ENCODE data around the gene GDF7. TPM values are rescaled to one million over a fixed set of nuclear protein-coding genes. Genes with fewer than 3 reads are reported as not detected.
"Not testable (repeated sequence)": the region's sequence is repeated elsewhere in the genome, so short reads cannot be mapped to it uniquely, and the experiment has no call there.

Gene GDF7
- total RNA-seq, 2 experiments from 2014 or later, result 0.06 TPM

- H3K36me3 ChIP-seq (ENCODE audit: insufficient read depth, low read length); H3K79me2 ChIP-seq (ENCODE audit: insufficient read depth, low read depth, low read length); DNase-seq (ENCODE audit: low spot score); POLR2A ChIA-PET; H3K4me2 ChIP-seq (ENCODE audit: low read length); H4K20me1 ChIP-seq (ENCODE audit: insufficient read depth, low read length); H3K9me2 ChIP-seq (ENCODE audit: insufficient read depth, low read length); H3K4me3 ChIP-seq (ENCODE audit: low read depth, low read length, poor library complexity, severe bottlenecking); CTCF ChIA-PET (ENCODE audit: unreplicated experiment); H3K4me1 ChIP-seq (ENCODE audit: insufficient read depth, low read length, poor library complexity, severe bottlenecking); H2AFZ ChIP-seq (ENCODE audit: low read length); intact Hi-C loops (cut with micrococcal nuclease; ENCODE audit: unreplicated experiment); H3K9me3 ChIP-seq (ENCODE audit: low read length); BruUV-seq (replicated peaks); H3K27ac ChIP-seq (ENCODE audit: low read depth, low read length, poor library complexity, severe bottlenecking): not testable (repeated sequence)
Observed at GRCh38 chr2:20716164-20716563, 49.2 kb downstream of the GDF7 start.

- ChIA-PET CTCF (ENCODE audit: unreplicated experiment) (interaction anchor here (0.6 kb wide), 1 partner anchor 11 kb away, joined by 3 read pairs; no protein-coding TSS in a partner anchor), POLR2A (interaction anchor here (0.9 kb wide), 1 partner anchor 12 kb away, joined by 3 read pairs; no protein-coding TSS in a partner anchor)
- intact Hi-C loops (cut with micrococcal nuclease; ENCODE audit: unreplicated experiment), result no loop called here
- Histone ChIP-seq H4K20me1 (ENCODE audit: insufficient read depth, low read length) (no peaks in the 10 kb centered on the region), H3K4me1 (ENCODE audit: insufficient read depth, low read length, poor library complexity, severe bottlenecking) (no peaks in the 10 kb centered on the region), H3K79me2 (ENCODE audit: insufficient read depth, low read depth, low read length) (no peaks in the 10 kb centered on the region), H3K9me2 (ENCODE audit: insufficient read depth, low read length) (no peaks in the 10 kb centered on the region), H3K36me3 (ENCODE audit: insufficient read depth, low read length) (peaks cover 10% of the 10 kb centered on the region), H3K4me3 (ENCODE audit: low read depth, low read length, poor library complexity, severe bottlenecking) (no peak overlapping the region), H3K9me3 (ENCODE audit: low read length) (0 out of 2 replicates have a peak, but pooled peaks cover 2% of the 10 kb centered on the region), H2AFZ (ENCODE audit: low read length) (no peak overlapping the region), H3K4me2 (ENCODE audit: low read length) (no peak overlapping the region), H3K27ac (ENCODE audit: low read depth, low read length, poor library complexity, severe bottlenecking) (no peak overlapping the region)
- DNase-seq (ENCODE audit: low spot score), result no peak
- no TSS peak for BruUV-seq (replicated peaks)
- no peak for TF ChIP-seq CTCF (conservative IDR thresholded peaks at IDR 0.05; ENCODE audit: low read length)
- TF ChIP-seq EZH2phosphoT487 (IDR thresholded peaks at IDR 0.05; ENCODE audit: borderline replicate concordance, low read depth, low read length), result no peak
Observed at GRCh38 chr2:20717641-20718040, 50.7 kb downstream of the GDF7 start.

- ChIA-PET CTCF (ENCODE audit: unreplicated experiment) (no interaction called here), POLR2A (no interaction called here)
- H3K4me2 ChIP-seq (ENCODE audit: low read length), result no peak overlapping the region
- peaks cover 7% of the 10 kb centered on the region for H3K36me3 ChIP-seq (ENCODE audit: insufficient read depth, low read length)
- no peak overlapping the region for H3K4me3 ChIP-seq (ENCODE audit: low read depth, low read length, poor library complexity, severe bottlenecking)
- no peak overlapping the region for H2AFZ ChIP-seq (ENCODE audit: low read length)
- TF ChIP-seq CTCF (conservative IDR thresholded peaks at IDR 0.05; ENCODE audit: low read length), result peak; percentile 53
- no peak for TF ChIP-seq EZH2phosphoT487 (IDR thresholded peaks at IDR 0.05; ENCODE audit: borderline replicate concordance, low read depth, low read length)
- H3K4me1 ChIP-seq (ENCODE audit: insufficient read depth, low read length, poor library complexity, severe bottlenecking), result no peaks in the 10 kb centered on the region
- H3K9me3 ChIP-seq (ENCODE audit: low read length), result 0 out of 2 replicates have a peak, but pooled peaks cover 7% of the 10 kb centered on the region
- no peaks in the 10 kb centered on the region for H3K9me2 ChIP-seq (ENCODE audit: insufficient read depth, low read length)
- H3K79me2 ChIP-seq (ENCODE audit: insufficient read depth, low read depth, low read length), result no peaks in the 10 kb centered on the region
- H3K27ac ChIP-seq (ENCODE audit: low read depth, low read length, poor library complexity, severe bottlenecking), result no peak overlapping the region
- no peaks in the 10 kb centered on the region for H4K20me1 ChIP-seq (ENCODE audit: insufficient read depth, low read length)
- DNase-seq (ENCODE audit: low spot score), result no peak
- BruUV-seq (replicated peaks), result no TSS peak
- intact Hi-C loops (cut with micrococcal nuclease; ENCODE audit: unreplicated experiment), result no loop called here
Observed at GRCh38 chr2:20722592-20723240, 55.8 kb downstream of the GDF7 start.

All from OCI-LY7 (cell line).